IPS DF 4.7 (cell line): Measurements from ENCODE around the gene PPFIA3.
"Not testable (repeated sequence)": the region's sequence is repeated elsewhere in the genome, so short reads cannot be mapped to it uniquely, and the experiment has no call there.

ENCODE experiments used
- DNase-seq: peaks from one replicate; pipeline ENCODE4 v3.0.0-alpha.2; 2013; ENCODE audit warnings: low spot score; ENCODE audit errors: extremely low read depth

Gene PPFIA3

DNA sequence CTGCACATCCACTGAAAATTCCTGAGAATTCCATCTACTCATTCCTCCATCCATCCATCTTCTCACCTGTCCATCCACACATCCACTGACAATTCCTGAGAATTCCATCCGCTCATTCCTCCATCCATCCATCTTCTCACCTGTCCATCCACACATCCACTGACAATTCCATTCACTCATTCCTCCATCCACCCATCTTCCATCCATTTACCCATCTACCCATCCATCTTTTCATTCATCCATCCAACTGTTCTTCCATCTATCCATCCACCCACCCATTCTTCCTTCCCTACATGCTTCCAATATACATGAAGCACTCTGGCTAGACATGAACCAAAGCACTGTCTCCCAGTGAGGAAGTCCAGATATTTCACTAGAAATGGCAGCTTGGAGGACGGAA is 53.9 kb downstream of the PPFIA3 start:
- no peak for DNase-seq

DNA sequence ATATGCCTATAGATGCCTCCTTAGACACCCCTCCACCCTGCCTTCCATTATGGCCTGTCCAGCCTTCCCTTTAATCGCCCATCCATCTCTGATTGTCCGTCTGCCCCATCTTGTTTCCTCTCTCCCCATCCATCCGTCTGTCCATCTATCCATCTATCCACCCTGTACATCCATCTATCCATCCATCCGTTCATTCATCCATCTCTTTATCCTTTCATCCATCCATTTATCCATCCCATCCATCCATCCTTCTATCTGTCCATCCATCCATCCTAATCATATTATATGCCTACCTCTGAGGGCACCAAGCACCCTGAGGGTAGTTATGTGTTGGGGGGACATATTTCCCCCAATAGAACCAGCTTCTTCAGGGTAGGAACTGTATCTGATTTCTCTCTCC is 61.3 kb downstream of the PPFIA3 start:
- DNase-seq: no peak

DNA sequence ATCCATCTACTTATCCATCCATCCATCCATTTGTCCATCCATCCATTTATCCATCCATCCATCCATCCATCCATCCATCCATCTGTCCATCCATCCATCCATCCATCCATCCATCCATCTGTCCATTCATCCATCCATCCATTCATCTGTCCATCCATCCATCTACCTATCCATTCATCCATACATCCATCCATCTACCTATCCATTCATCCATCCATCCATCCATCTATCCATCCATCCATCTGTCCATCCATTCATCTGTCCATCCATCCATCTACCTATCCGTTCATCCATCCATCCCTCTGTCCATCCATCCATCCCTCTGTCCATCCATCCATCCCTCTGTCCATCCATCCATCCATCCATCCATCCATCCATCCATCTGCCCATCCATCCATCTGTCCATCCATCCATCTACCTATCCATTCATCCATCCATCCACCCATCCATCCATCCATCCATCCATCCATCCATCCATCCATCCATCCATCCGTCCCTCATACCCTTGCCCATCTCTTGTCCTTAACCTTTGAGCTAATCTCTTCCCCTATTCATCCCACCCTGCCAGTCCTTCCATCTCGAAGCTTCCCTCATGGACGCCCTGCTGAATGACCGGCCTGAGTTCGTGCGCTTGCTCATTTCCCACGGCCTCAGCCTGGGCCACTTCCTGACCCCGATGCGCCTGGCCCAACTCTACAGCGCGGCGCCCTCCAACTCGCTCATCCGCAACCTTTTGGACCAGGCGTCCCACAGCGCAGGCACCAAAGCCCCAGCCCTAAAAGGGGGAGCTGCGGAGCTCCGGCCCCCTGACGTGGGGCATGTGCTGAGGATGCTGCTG is 62.9 kb downstream of the PPFIA3 start:
- not testable (repeated sequence) for DNase-seq

DNA sequence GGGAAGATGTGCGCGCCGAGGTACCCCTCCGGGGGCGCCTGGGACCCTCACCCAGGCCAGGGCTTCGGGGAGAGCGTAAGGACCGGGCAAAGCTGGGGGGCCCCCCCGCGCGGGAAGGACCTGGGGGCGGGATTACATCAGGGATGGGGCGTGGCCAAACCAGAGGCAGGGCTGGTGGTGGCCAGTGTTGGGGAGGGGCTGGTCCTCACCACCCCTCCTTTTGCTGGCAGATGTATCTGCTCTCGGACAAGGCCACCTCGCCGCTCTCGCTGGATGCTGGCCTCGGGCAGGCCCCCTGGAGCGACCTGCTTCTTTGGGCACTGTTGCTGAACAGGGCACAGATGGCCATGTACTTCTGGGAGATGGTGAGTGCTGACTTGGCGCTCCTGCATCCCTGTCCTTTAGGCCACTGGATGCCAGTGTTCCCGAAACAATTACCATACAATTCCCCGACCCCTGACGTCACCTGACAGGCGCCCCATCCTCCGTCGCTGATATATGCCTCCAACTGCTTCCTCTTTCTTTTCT is 63.6 kb downstream of the PPFIA3 start:
- DNase-seq: no peak

DNA sequence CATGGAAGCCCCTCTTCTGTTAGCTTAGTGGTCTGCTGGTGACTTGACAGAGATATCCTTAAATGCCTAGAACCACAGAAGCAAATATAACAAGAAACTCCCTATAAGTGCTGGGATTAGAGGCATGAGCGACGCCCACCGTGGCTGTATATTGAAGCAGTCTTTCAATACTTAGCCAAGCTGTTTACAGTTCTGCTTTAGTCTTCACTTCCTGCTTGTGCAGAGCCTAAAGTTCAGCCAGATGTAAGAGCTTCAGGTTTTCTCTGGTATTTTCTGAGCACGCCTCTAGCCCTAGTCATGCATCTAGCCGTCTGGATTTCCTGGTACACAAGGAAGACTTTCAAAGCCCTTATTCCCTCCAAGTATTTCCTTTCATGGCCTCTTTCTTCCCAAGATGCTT is 66.8 kb downstream of the PPFIA3 start:
- DNase-seq: no peak

DNA sequence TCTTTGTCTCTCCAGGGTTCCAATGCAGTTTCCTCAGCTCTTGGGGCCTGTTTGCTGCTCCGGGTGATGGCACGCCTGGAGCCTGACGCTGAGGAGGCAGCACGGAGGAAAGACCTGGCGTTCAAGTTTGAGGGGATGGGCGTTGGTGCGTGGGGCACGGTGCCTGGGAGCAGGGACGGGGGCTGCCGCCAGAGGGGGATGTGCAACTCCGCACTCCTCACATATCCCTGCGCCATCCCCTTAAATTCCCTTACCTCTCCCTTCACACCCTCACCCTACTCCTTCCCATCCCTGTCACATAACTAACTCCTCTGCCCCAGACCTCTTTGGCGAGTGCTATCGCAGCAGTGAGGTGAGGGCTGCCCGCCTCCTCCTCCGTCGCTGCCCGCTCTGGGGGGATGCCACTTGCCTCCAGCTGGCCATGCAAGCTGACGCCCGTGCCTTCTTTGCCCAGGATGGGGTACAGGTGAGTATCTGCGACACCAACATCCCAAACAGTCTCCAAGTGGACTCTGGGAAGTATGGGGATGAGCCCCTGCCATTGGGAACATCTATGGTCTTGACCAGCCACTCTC is 69.4 kb downstream of the PPFIA3 start:
- DNase-seq: no peak

DNA sequence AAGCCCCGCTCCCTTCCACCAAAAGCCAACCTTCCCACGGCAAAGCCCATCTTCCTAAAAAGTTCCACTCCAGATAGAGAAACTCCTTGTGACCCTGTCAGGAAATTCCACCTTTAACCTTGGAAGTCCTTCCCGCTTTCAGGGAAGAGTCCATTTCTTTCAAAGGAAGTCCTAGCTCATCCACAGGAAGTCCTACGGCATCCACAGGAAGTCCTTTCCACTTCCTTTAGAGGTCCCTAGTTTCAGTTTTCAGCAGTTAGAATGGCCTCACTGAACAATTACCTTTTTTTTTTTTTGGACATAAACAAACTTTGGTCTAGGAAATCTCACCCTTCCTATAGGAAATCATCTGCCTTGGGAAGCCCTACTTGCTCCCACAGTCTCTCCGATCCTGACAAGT is 69.9 kb downstream of the PPFIA3 start:
- no peak for DNase-seq

DNA sequence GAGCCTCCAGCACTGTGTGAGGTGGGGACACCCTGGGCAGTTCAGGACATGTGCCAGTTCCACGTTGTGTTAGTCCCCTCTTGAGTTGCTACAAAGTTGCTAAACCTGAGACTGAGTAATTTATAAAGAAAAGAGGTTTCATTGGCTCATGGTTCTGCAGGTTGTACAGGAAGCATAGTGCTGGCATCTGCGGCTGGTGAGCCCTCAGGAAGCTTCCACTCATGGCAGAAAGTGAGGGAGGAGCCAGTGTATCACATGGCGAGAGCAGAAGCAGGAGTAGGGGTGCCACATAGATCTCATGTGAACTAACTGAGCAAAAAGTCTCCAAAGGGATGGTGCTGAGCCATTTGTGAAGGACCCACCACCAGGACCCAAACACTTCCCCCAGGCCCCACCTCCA is 71.4 kb downstream of the PPFIA3 start:
- no peak for DNase-seq

DNA sequence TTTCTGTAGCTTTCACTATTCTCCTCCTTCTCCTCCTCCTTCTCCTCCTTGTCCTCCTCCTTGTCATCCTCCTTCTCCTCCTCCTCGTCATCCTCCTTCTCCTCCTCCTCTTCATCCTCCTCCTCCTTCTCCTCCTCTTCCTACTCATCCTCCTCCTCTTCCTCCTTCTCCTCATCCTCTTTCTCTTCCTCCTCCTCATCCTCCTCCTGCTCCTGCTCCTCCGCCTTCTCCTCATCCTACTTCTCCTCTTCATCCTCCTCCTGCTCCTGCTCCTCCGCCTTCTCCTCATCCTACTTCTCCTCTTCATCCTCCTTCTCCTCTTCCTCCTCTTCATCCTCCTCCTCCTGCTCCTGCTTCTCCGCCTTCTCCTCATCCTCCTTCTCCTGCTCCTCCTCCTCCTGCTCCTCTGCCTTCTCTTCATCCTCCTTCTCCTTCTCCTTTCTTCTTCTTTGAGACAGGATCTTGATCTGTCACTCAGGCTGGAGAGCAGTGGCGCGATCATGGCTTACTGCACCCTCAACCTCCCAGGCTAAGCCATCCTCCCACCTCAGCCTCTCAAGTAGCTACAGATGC is 74.6 kb downstream of the PPFIA3 start:
- no peak for DNase-seq

DNA sequence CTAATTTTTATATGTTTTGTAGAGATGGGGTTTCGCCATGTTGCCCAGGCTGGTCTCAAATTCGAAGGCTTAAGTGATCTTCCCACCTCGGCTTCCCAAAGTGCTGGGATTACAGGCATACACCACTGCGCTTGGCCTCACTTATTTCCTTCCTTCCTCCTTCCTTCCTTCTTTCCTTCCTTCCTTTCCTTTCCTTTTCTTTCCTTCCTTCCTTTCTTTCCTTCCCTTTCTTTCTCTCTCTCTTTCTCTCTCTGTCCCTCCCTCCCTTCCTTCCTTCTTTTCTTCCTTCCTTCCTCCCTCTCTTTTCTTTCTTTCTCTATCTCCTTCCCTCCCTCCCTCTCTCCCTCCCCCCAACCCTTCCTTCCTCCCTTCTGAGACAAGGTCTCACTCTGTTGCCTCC is 75.1 kb downstream of the PPFIA3 start:
- DNase-seq: no peak

DNA sequence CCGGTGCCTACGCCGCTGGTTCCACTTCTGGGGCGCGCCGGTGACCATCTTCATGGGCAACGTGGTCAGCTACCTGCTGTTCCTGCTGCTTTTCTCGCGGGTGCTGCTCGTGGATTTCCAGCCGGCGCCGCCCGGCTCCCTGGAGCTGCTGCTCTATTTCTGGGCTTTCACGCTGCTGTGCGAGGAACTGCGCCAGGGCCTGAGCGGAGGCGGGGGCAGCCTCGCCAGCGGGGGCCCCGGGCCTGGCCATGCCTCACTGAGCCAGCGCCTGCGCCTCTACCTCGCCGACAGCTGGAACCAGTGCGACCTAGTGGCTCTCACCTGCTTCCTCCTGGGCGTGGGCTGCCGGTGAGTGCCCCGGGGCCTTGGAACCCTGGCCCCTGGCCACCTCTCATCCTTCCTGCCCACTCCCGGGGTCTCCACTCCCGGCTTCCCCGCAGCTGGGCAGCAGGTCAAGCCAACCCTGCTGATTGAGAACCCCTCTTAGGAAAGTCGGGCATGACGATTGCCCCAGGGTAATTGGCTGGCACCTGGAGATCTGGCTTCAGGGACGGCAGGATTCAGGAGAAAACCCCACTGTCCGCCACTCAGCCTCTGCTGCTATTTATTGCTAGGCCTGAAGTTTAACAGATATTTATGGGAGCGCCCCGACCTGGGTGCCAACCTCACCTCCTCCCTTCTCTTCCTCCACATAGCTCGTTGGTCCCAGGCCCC is 77.3 kb downstream of the PPFIA3 start:
- DNase-seq: no peak

DNA sequence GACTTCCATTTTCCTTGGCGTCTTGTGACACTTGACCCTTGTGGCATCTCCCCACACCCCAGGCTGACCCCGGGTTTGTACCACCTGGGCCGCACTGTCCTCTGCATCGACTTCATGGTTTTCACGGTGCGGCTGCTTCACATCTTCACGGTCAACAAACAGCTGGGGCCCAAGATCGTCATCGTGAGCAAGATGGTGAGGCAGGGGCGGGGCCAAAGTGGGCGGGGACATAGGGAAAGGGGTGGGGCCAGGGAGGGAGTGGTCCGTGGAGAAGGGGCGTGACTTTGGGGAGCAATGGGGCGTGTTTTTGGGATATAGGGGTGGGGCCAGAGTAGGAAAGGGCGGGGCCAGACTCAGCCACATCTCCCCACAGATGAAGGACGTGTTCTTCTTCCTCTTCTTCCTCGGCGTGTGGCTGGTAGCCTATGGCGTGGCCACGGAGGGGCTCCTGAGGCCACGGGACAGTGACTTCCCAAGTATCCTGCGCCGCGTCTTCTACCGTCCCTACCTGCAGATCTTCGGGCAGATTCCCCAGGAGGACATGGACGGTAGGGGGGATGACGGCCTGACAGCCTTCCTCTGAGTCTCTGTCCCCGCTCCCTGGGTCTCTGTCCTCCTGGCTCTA is 81.0 kb downstream of the PPFIA3 start:
- no peak for DNase-seq
